ENCODE measurements around the gene MACF1.
A peak's percentile ranks its signal among the peaks of the same experiment; 100 is the strongest.

The MACF1 gene

GRCh38 chr1:39524591-39525365 lies 320.3 kb downstream of the MACF1 start:
- DNase-seq: no peak

GRCh38 chr1:39525366-39526165 lies 321.1 kb downstream of the MACF1 start:
- DNase-seq: no peak

GRCh38 chr1:39526466-39527189 lies 322.1 kb downstream of the MACF1 start:
- no peak for DNase-seq

GRCh38 chr1:39527190-39527579 lies 322.7 kb downstream of the MACF1 start:
- DNase-seq: peak; percentile 88

- DNase-seq: no peak
Observed at GRCh38 chr1:39528082-39528481, 323.6 kb downstream of the MACF1 start.

- no peak for DNase-seq
Observed at GRCh38 chr1:39529901-39530535, 325.5 kb downstream of the MACF1 start.

- no peak for DNase-seq
Observed at GRCh38 chr1:39531526-39531925, 327.0 kb downstream of the MACF1 start.

- no peak for DNase-seq
Observed at GRCh38 chr1:39533442-39533841, 328.9 kb downstream of the MACF1 start.

All from DMS153 (cell line).